HepG2 (cell line): ENCODE measurements around the gene RTN1. TPM values are rescaled to one million over a fixed set of nuclear protein-coding genes. Genes with fewer than 3 reads are reported as not detected.

Experiments
- ATAC-seq: fragments of 200-7000 bp; cut with Tn5 transposase; 3 replicates; pipeline ENCODE4 v1.9.1; 2020; ENCODE audit warnings: mild to moderate bottlenecking, moderate library complexity
- BruUV-seq: library from RNA; stranded (reverse); fragments of 400-500 nt; replicated peaks from 2 replicates; lab custom pipeline; 2021; lab: Mats Ljungman, UMichigan
- CTCF ChIA-PET: fragments of 300-600 bp; formaldehyde crosslinking; extraction: SDS; loops from one replicate; lab custom pipeline; 2021; ENCODE audit warnings: low total read pairs, inconsistent platforms, low intra/inter-chr PET ratio; lab: Yijun Ruan, JAX
- POLR2A ChIA-PET: fragments of 350-600 bp; sonication (Branson Sonifier 250); formaldehyde crosslinking; loops from one replicate; lab custom pipeline; 2020; ENCODE audit warnings: antibody characterized with exemption, inconsistent platforms; lab: Yijun Ruan, JAX
- DNase-seq: peaks from one replicate; pipeline ENCODE4 v3.0.0-alpha.2; 2015; ENCODE audit warnings: low spot score
- FAIRE-seq: peaks from 3 replicates; lab custom pipeline; 2011; peaks lifted over from hg19 to GRCh38; lab: Jason Lieb, UNC
- H2AFZ ChIP-seq: one replicate; pipeline ENCODE4 v1.6.1; 2011; ENCODE audit warnings: low read length, inconsistent platforms
- H3K27ac ChIP-seq: fragments of 300-600 bp; 3 replicates; pipeline ENCODE4 v1.8.0; 2011; ENCODE audit warnings: mixed run types, mild to moderate bottlenecking, mixed read lengths, low read length, inconsistent platforms; ENCODE audit not compliant: insufficient read depth; ENCODE audit errors: extremely low read length
- H3K27me3 ChIP-seq, 2 experiments: fragments of 200-600 bp in 1 of 2; 2 replicates in 1 of 2; 3 replicates in 1 of 2; pipeline versions ENCODE4 v1.6.0 to v1.8.0; 2011; ENCODE audit warnings: low read length in 2 of 2, mild to moderate bottlenecking in 2 of 2, moderate library complexity in 2 of 2, inconsistent platforms in 1 of 2; ENCODE audit not compliant: insufficient read depth in 2 of 2, control insufficient read depth in 1 of 2
- H3K36me3 ChIP-seq, 2 experiments: fragments of 200-600 bp in 1 of 2; replicated peaks in 1 of 2; 2 replicates in 1 of 2; 3 replicates in 1 of 2; pipeline versions ENCODE4 v1.5.1 to v1.8.0; 2011; ENCODE audit warnings: low read length in 2 of 2, inconsistent platforms in 1 of 2; ENCODE audit not compliant: insufficient read depth in 2 of 2, control insufficient read depth in 1 of 2
- H3K4me1 ChIP-seq: 2 replicates; pipeline ENCODE4 v1.5.1; 2012; ENCODE audit warnings: low read length, inconsistent platforms; ENCODE audit not compliant: insufficient read depth
- H3K4me2 ChIP-seq: 2 replicates; pipeline ENCODE4 v1.6.0; 2011; ENCODE audit warnings: low read depth, low read length, inconsistent platforms
- H3K4me3 ChIP-seq, 3 experiments: fragments of 200-600 bp in 1 of 3; sonication (generic), shearing (Covaris generic) in 1 of 3; replicated peaks in 1 of 3; 2 replicates each; pipeline ENCODE4 v1.5.1; 2011 to 2016; ENCODE audit warnings: low read length in 3 of 3, inconsistent platforms in 2 of 3, low read depth in 2 of 3, mild to moderate bottlenecking in 2 of 3, control low read depth in 1 of 3, mixed read lengths in 1 of 3; ENCODE audit not compliant: insufficient read depth in 1 of 3
- H3K79me2 ChIP-seq: one replicate; pipeline ENCODE4 v1.6.1; 2011; ENCODE audit warnings: low read length, inconsistent platforms; ENCODE audit not compliant: insufficient read depth
- H3K9ac ChIP-seq: 2 replicates; pipeline ENCODE4 v1.6.0; 2011; ENCODE audit warnings: mild to moderate bottlenecking, low read depth, low read length, inconsistent platforms; ENCODE audit not compliant: insufficient read depth
- H3K9me3 ChIP-seq: 2 replicates; pipeline ENCODE4 v1.5.1; 2012; ENCODE audit warnings: mild to moderate bottlenecking, low read length
- H4K20me1 ChIP-seq: 2 replicates; pipeline ENCODE4 v1.6.0; 2011; ENCODE audit warnings: inconsistent platforms, mild to moderate bottlenecking, low read length, moderate library complexity; ENCODE audit not compliant: insufficient read depth
- FOSL1 ChIP-seq: sonication (generic); formaldehyde crosslinking; IDR thresholded peaks from 2 replicates; pipeline ENCODE4 v1.9.0; 2021; ENCODE audit warnings: missing genetic modification reagents, borderline replicate concordance
- HOXA3 ChIP-seq: sonication (generic); formaldehyde crosslinking; IDR thresholded peaks from 2 replicates; pipeline ENCODE4 v1.5.0; 2020; ENCODE audit warnings: missing genetic modification reagents
- MEF2D ChIP-seq: sonication (generic); formaldehyde crosslinking; IDR thresholded peaks from 2 replicates; pipeline ENCODE4 v1.5.1; 2020; ENCODE audit warnings: mild to moderate bottlenecking, missing genetic modification reagents
- NFE2L1 ChIP-seq: sonication (generic); formaldehyde crosslinking; IDR thresholded peaks from 2 replicates; pipeline ENCODE4 v1.4.0; 2020; ENCODE audit warnings: missing genetic modification reagents, mild to moderate bottlenecking, borderline replicate concordance
- NFE2L2 ChIP-seq: fragments of 150-350 bp; IDR thresholded peaks from 2 replicates; pipeline ENCODE4 v1.6.1; 2014; ENCODE audit warnings: low read length
- PHF8 ChIP-seq: sonication (generic); formaldehyde crosslinking; IDR thresholded peaks from 2 replicates; pipeline ENCODE4 v1.5.0; 2020; ENCODE audit warnings: missing genetic modification reagents
- SSRP1 ChIP-seq: IDR thresholded peaks from 2 replicates; pipeline ENCODE4 v1.6.1; 2016; ENCODE audit warnings: control low read depth
- ZC3H4 ChIP-seq: sonication (generic); formaldehyde crosslinking; IDR thresholded peaks from 2 replicates; pipeline ENCODE4 v1.4.0; 2020; ENCODE audit warnings: missing genetic modification reagents, borderline replicate concordance
- ZFX ChIP-seq: sonication (generic); formaldehyde crosslinking; IDR thresholded peaks from 2 replicates; pipeline ENCODE4 v1.4.0; 2020; ENCODE audit warnings: mild to moderate bottlenecking, low read depth, missing genetic modification reagents, moderate library complexity
- ZNF12 ChIP-seq: sonication (generic); formaldehyde crosslinking; IDR thresholded peaks from 2 replicates; pipeline ENCODE4 v1.5.0; 2020; ENCODE audit warnings: missing genetic modification reagents
- ZNF678 ChIP-seq: sonication (generic); formaldehyde crosslinking; IDR thresholded peaks from 2 replicates; pipeline ENCODE4 v1.4.0; 2020; ENCODE audit warnings: mild to moderate bottlenecking, missing genetic modification reagents
- ZNF782 ChIP-seq: sonication (generic); formaldehyde crosslinking; IDR thresholded peaks from 2 replicates; pipeline ENCODE4 v1.4.0; 2020; ENCODE audit warnings: missing genetic modification reagents, mild to moderate bottlenecking, borderline replicate concordance
- ZSCAN12 ChIP-seq: sonication (generic); formaldehyde crosslinking; IDR thresholded peaks from 2 replicates; pipeline ENCODE4 v1.9.0; 2021; ENCODE audit warnings: mild to moderate bottlenecking, missing genetic modification reagents
- ZSCAN21 ChIP-seq: sonication (generic); formaldehyde crosslinking; IDR thresholded peaks from 2 replicates; pipeline ENCODE4 v1.8.0; 2022; ENCODE audit warnings: mild to moderate bottlenecking, missing genetic modification reagents, moderate library complexity, borderline replicate concordance
- WGBS: methylation state at CpG from one replicate; pipeline ENCODE4 v1.1.6; 2017; ENCODE audit warnings: low lambda C conversion rate; 5-methylcytosine and 5-hydroxymethylcytosine counted together
- in situ Hi-C: cut with HindIII; loops from 2 replicates; pipeline ENCODE4 v1.10.0; 2017; ENCODE audit warnings: low pct_unique_long_range_greater_than_20kb; ENCODE audit not compliant: extremely low pct_ligation_motif_present
- intact Hi-C: fragments of 100-400 bp; cut with micrococcal nuclease; formaldehyde crosslinking; loops from one replicate; pipeline ENCODE4 v1.10.0; 2022; ENCODE audit not compliant: unreplicated experiment
- polyA plus RNA-seq, 8 experiments: library from polyadenylated mRNA; depleted of rRNA in 3 of 8; stranded (reverse) in 7 of 8; unstranded in 1 of 8; fragments of >200 nt; fragmentation: Illumina TruSeq in 4 of 8; extraction: Trizol in 4 of 8; gene quantifications; 2 replicates each; pipeline versions ENCODE4 v1.2.1 to v1.2.3, GENCODE V29; 2011 to 2016; ENCODE audit warnings: low read depth in 4 of 8, missing spikeins in 1 of 8, mixed read lengths in 1 of 8; ENCODE audit not compliant: insufficient read depth in 1 of 8
- total RNA-seq, 5 experiments: library from RNA; depleted of rRNA; stranded (reverse); fragments of >200 nt; fragmentation: Illumina TruSeq; extraction: Trizol; gene quantifications; 2 replicates each; pipeline ENCODE4 v1.2.3, GENCODE V29; 2016; ENCODE audit warnings: low read depth in 1 of 5
- TF ChIP-seq, protein P1 (sequence below): sonication (generic); formaldehyde crosslinking; IDR thresholded peaks from 2 replicates; pipeline ENCODE4 v1.5.0; 2020; ENCODE audit warnings: mild to moderate bottlenecking, missing genetic modification reagents, moderate library complexity

Gene RTN1
- total and polyA plus RNA-seq, 2 of the 13 experiments (the other 11 are each of a cell fraction or from before 2014, with no cell fraction given) = 0.04 to 0.18 TPM

DNA sequence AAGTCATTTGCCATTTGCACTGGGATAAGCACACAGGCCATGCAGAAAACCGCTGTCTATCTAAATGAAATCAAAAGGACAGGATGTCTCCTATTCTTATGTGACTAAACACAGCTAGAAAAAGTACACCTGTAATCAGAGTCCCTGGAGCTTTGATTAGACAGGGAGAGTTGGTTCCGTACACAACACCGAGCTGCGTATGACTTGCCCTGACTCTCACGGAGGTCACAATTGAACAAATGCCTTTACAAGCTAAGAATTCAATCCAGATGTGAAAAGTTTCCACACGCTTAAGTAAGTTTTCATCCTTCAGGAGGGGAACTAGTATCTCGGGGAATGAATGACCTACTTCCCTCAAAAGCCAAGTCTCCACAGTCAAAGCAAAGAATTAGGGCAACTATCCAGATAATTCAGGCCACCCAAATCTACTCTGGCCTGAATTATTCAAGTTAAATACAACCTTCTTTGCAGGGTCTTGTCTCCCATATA lies 67.5 kb downstream of the RTN1 start (continued):
- TF ChIP-seq ZNF12 (CRISPR knock-in tag) (no peak), ZSCAN21 (CRISPR knock-in tag) (no peak), ZNF782 (CRISPR knock-in tag) (no peak), MEF2D (CRISPR knock-in tag) (no peak), HOXA3 (CRISPR knock-in tag) (no peak), NFE2L1 (no peak), NFE2L2 (no peak)

DNA sequence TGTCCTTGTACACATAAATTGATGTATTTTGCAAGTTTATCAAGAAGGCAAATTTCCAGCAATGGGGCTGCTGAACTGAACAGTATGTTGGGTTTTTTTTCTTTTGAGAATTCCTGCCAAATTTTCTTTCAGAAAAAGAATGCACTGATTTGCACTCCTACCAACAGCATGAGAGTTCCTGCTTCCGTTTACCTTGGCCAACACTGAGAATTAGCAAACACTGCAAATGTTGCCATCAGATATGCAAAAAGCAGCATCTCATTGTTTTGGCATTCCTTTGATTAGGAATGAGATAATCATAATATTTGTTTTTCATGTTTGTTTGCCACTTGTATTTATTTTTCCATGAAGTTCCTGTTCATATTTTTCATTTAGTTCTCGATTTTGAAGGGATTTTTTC lies 82.4 kb downstream of the RTN1 start:
- Histone ChIP-seq H3K4me2 (no peak overlapping the region), H3K79me2 (no peaks in the 10 kb centered on the region), H3K4me1 (peaks cover 12% of the 10 kb centered on the region), H3K36me3 (no peaks in the 10 kb centered on the region), H3K9ac (no peak overlapping the region), H3K9me3 (no peaks in the 10 kb centered on the region), H3K27me3 (no peaks in the 10 kb centered on the region; a peak in 1 of 5 replicates), H3K4me3 (no peak overlapping the region), H3K27ac (no peak overlapping the region), H2AFZ (no peak overlapping the region), H4K20me1 (no peaks in the 10 kb centered on the region)
- ChIA-PET POLR2A (no interaction called here), CTCF (no interaction called here)
- intact Hi-C loops = no loop called here
- in situ Hi-C loops = no loop called here
- DNase-seq (no peak), ATAC-seq (no peak), FAIRE-seq (no peak)
- BruUV-seq = no TSS peak
- TF ChIP-seq ZNF678 = no peak
- no peak for TF ChIP-seq ZC3H4 (CRISPR knock-in tag)
- TF ChIP-seq SSRP1 (CRISPR knock-in tag) = no peak
- TF ChIP-seq, protein P1, sequence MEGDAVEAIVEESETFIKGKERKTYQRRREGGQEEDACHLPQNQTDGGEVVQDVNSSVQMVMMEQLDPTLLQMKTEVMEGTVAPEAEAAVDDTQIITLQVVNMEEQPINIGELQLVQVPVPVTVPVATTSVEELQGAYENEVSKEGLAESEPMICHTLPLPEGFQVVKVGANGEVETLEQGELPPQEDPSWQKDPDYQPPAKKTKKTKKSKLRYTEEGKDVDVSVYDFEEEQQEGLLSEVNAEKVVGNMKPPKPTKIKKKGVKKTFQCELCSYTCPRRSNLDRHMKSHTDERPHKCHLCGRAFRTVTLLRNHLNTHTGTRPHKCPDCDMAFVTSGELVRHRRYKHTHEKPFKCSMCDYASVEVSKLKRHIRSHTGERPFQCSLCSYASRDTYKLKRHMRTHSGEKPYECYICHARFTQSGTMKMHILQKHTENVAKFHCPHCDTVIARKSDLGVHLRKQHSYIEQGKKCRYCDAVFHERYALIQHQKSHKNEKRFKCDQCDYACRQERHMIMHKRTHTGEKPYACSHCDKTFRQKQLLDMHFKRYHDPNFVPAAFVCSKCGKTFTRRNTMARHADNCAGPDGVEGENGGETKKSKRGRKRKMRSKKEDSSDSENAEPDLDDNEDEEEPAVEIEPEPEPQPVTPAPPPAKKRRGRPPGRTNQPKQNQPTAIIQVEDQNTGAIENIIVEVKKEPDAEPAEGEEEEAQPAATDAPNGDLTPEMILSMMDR (CRISPR knock-in tag) = no peak
- TF ChIP-seq ZFX (CRISPR knock-in tag) = no peak
- TF ChIP-seq FOSL1 (CRISPR knock-in tag) = no peak
- TF ChIP-seq ZSCAN12 (CRISPR knock-in tag) = no peak
- TF ChIP-seq PHF8 (CRISPR knock-in tag) = no peak
- WGBS = 0% methylated on average over 2 of the region's 2 CpGs
